ENCODE data around the gene FAM83E.

DNA sequence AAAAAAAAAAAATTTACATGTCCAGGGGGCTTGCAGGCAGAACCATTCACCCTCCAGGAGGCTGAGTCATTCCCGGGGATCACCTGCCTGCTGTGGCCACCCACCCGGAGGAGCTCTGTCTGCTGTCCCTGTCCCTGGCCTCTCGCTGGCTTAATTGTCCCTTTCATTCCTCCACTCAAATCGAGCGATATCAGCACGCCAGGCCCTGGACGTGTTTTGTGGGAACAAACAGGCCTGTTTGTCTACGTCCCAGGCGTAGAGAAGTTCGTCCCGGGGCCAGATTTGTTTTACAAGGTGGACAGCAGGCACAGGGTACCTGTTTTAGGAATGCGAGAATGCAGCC lies 41.7 kb downstream of the FAM83E start:
- TF ChIP-seq, protein P1, sequence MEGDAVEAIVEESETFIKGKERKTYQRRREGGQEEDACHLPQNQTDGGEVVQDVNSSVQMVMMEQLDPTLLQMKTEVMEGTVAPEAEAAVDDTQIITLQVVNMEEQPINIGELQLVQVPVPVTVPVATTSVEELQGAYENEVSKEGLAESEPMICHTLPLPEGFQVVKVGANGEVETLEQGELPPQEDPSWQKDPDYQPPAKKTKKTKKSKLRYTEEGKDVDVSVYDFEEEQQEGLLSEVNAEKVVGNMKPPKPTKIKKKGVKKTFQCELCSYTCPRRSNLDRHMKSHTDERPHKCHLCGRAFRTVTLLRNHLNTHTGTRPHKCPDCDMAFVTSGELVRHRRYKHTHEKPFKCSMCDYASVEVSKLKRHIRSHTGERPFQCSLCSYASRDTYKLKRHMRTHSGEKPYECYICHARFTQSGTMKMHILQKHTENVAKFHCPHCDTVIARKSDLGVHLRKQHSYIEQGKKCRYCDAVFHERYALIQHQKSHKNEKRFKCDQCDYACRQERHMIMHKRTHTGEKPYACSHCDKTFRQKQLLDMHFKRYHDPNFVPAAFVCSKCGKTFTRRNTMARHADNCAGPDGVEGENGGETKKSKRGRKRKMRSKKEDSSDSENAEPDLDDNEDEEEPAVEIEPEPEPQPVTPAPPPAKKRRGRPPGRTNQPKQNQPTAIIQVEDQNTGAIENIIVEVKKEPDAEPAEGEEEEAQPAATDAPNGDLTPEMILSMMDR (conservative IDR thresholded peaks at IDR 0.05; ENCODE audit: low read length), result no peak
- no peak for TF ChIP-seq EZH2phosphoT487 (IDR thresholded peaks at IDR 0.05; ENCODE audit: borderline replicate concordance, low read depth, low read length)

Data from OCI-LY7 (cell line).